GM19193 (cell line): ENCODE data around the gene MYO1D.
A peak's percentile ranks its signal among the peaks of the same experiment; 100 is the strongest.

Experiments
- POLR2A ChIP-seq: IDR thresholded peaks from 4 replicates; pipeline ENCODE4 v1.6.1; 2011; ENCODE audit not compliant: insufficient read depth, insufficient read length; ENCODE audit errors: extremely low read depth

MYO1D gene

GRCh38 chr17:32876417-32877163 lies at the start of gene MYO1D:
MYO1D (minus strand) TSS chr17:32877124; CDS start chr17:32876872, 252 bp downstream.
- TF ChIP-seq POLR2A: peak; percentile 39

DNA sequence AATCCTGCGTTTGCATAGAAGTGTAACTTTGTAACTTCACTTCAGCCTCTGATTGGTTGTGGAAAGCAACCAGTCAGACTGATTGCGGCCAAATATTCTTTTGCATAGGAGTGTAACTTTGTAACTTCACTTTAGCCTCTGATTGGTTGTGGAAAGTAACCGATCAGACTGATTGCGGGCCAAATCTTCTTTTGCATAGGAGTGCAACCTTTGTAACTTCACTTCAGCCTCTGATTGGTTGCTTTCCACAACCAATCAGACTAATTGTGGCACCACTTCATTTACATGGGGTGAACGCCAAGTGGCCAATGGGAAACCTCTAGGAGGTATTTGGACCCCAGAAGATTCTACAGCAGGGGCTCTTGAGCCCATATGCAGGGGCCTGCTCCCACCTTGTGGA lies 49.3 kb upstream of the MYO1D start:
- TF ChIP-seq POLR2A: no peak

DNA sequence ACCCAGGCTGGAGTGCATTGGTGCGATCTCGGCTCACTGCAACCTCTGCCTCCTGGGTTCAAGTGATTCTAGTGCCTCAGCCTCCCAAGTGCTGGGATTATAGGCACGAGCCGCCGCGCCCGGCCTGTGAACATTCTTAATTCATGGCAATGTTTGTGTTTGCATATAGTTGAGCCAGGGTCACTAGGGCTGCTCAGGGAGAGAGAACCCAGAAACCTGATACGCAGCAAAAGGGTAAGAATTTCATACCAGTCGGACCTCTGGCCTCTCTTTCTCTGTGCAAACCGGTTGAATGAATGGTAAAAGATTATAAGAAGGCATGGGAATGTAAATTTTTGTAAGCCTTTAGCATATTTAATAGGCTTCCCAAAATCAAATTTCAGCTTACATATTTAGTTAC lies 44.1 kb upstream of the MYO1D start:
- TF ChIP-seq POLR2A: no peak

GRCh38 chr17:32920293-32920692 lies 43.4 kb upstream of the MYO1D start:
- TF ChIP-seq POLR2A: no peak

DNA sequence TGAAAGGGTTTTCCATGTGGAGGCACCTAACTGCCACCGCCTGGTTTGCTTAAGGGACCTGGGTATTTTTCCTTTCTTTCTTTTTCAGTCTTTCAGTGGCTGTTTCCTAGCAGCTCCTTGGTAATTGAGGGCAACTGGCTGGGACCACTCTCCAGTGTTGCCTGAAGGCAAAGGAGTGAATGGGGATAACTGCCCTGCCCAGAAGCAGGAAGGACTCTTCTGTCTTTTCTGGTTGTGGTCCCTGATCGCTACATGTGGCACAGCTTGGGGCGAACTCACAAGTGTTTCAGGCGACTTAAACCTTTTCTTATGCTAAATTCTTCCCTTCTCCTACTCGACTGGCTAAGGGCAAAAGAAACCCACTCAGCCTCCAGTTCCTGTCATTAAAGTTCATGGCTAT lies 40.9 kb upstream of the MYO1D start:
- TF ChIP-seq POLR2A: no peak

DNA sequence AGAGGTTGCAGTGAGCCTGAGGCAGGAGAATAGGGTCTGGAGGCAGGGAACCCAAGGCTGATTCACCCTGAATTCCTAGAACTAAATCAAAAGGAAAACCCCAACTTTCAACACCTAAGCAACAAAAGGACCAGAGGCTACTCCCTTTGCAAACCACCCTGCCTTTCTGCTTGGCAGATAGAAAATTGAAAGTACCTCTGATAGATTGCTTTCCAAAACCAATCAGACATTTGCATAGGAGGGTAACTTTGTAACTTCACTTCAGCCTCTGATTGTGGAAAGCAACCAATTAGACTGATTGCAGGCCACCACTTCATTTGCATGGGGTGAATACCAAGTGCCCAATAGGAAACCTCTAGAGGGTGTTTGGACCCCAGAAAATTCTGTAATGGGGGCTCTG lies 40.2 kb upstream of the MYO1D start:
- no peak for TF ChIP-seq POLR2A

DNA sequence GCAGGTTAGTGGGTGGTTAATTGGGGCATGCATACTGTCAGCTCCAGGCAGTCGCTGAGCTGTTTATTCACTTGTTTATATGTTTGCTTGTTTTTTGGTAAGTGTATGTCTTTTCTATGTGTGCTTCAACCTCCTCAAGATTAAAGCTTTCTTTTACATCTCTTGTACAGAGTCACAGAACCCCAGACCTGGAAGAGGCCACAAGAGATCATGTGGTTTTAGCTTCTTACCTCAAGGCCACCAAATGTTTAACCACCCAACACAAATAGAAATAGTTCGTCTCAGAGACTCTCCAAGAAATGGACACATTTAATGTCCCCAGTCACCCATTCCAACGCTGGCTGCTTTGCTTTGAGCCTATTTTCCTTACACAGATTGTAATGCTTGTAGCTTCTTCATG lies 39.2 kb upstream of the MYO1D start:
- no peak for TF ChIP-seq POLR2A

- no peak for TF ChIP-seq POLR2A
Observed at GRCh38 chr17:32915245-32915644, 38.3 kb upstream of the MYO1D start.

- TF ChIP-seq POLR2A: no peak
Observed at GRCh38 chr17:32914181-32914580, 37.3 kb upstream of the MYO1D start.

DNA sequence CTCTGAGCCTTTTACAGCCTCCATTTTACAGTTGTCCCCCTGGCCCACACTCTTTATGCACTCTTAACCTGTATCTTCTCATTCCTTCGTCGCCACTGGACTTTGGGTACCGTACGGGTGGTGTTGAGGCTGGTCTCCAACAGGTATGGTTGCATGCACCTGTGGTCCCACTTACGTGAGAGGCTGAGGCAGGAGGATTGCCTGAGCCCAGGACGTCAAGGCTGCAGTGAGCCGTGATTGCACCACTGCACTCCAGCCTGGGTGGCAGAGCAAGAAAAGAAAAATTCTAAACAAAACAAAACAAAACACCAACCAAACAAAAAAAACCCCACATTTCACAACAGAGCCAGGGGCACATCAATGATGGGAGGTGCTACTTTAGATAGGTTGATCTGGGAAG lies 36.7 kb upstream of the MYO1D start:
- TF ChIP-seq POLR2A: no peak

GRCh38 chr17:32912218-32912897 lies 35.4 kb upstream of the MYO1D start:
- TF ChIP-seq POLR2A: no peak

- TF ChIP-seq POLR2A: no peak
Observed at GRCh38 chr17:32910769-32911168, 33.8 kb upstream of the MYO1D start.

GRCh38 chr17:32909787-32910369 lies 33.0 kb upstream of the MYO1D start:
- TF ChIP-seq POLR2A: no peak

- no peak for TF ChIP-seq POLR2A
Observed at GRCh38 chr17:32907583-32907982, 30.7 kb upstream of the MYO1D start.

DNA sequence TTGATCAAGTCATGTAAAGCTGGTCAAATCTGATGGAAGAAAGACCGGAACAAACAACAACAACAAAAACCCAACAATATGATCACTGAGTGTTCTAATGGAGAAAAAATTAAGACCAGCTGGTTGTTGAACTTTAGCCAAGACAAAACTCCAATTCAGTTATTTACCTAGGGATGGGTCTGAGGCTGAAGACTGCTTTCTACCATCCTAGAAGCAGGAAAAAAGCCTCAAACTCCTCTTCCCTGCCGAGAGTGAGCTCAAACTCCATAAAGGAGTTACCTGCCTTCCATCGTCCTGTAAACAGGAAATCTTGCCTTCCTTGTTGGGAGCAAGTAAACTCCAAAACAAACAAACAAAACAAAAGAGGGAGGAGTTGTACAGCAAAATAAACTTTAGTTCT lies 28.0 kb upstream of the MYO1D start:
- no peak for TF ChIP-seq POLR2A
